Activated naive CD4-positive, alpha-beta T cell treated with anti-CD3 and anti-CD28 coated beads for 36 hours (primary cell): ENCODE data around the gene PPM1N. TPM values are rescaled to one million over a fixed set of nuclear protein-coding genes. Genes with fewer than 3 reads are reported as not detected.

Experiments
- CTCF ChIA-PET: fragments of 350-600 bp; sonication (Branson Sonifier 250); formaldehyde crosslinking; loops from one replicate; lab custom pipeline; 2021; ENCODE audit warnings: antibody characterized with exemption; lab: Charles Lee
- DNase-seq: peaks from one replicate; pipeline ENCODE4 v3.0.0-alpha.2; 2020
- H3K27ac Mint-ChIP-seq: one replicate; pipeline ENCODE4 v1.8.0; 2021; ENCODE audit warnings: mild to moderate bottlenecking, mixed read lengths
- H3K27me3 Mint-ChIP-seq: one replicate; pipeline ENCODE4 v1.8.0; 2021; ENCODE audit warnings: low read depth, mixed read lengths
- H3K36me3 Mint-ChIP-seq: one replicate; pipeline ENCODE4 v1.8.0; 2021; ENCODE audit warnings: low read depth, mixed read lengths
- H3K4me1 Mint-ChIP-seq: one replicate; pipeline ENCODE4 v1.8.0; 2021; ENCODE audit warnings: low read depth, mixed read lengths
- H3K4me3 Mint-ChIP-seq: one replicate; pipeline ENCODE4 v1.8.0; 2021; ENCODE audit warnings: mild to moderate bottlenecking, moderate library complexity, mixed read lengths
- H3K9me3 Mint-ChIP-seq: one replicate; pipeline ENCODE4 v1.8.0; 2021; ENCODE audit warnings: mixed read lengths
- intact Hi-C: fragments of 100-400 bp; cut with micrococcal nuclease; formaldehyde crosslinking; loops from one replicate; pipeline ENCODE4 v1.15.1; 2023
- total RNA-seq, 2 experiments: library from RNA; stranded (reverse); gene quantifications; one replicate each; pipeline ENCODE4 v1.2.3, GENCODE V29; 2021

PPM1N gene
- total RNA-seq, 2 experiments from 2014 or later: 2.3 to 2.5 TPM

- CTCF ChIA-PET: interaction anchor here (0.7 to 5.2 kb wide), 10 partner anchors 9 to 150 kb away, joined by 3 to 54 read pairs (median 5); no protein-coding TSS in a partner anchor
- Mint-ChIP-seq H3K9me3 (no peaks in the 10 kb centered on the region), H3K4me3 (no peak overlapping the region), H3K4me1 (peaks cover 29% of the 10 kb centered on the region), H3K27me3 (peaks cover 27% of the 10 kb centered on the region), H3K27ac (no peak overlapping the region), H3K36me3 (no peaks in the 10 kb centered on the region)
- DNase-seq: no peak
- intact Hi-C loops: no loop called here
Measured at GRCh38 chr19:45494261-45494916, 3.9 kb upstream of the PPM1N start.

GRCh38 chr19:45495178-45495577 is 3.1 kb upstream of the PPM1N start:
- Mint-ChIP-seq H3K27me3 (peaks cover 27% of the 10 kb centered on the region), H3K27ac (no peak overlapping the region), H3K4me3 (peak overlapping the region; percentile 40), H3K36me3 (no peaks in the 10 kb centered on the region), H3K4me1 (peaks cover 32% of the 10 kb centered on the region), H3K9me3 (no peaks in the 10 kb centered on the region)
- CTCF ChIA-PET: interaction anchor here (0.8 to 5.2 kb wide), 8 partner anchors 9 to 150 kb away, joined by 3 to 54 read pairs (median 6); no protein-coding TSS in a partner anchor
- intact Hi-C loops: no loop called here
- no peak for DNase-seq

DNA sequence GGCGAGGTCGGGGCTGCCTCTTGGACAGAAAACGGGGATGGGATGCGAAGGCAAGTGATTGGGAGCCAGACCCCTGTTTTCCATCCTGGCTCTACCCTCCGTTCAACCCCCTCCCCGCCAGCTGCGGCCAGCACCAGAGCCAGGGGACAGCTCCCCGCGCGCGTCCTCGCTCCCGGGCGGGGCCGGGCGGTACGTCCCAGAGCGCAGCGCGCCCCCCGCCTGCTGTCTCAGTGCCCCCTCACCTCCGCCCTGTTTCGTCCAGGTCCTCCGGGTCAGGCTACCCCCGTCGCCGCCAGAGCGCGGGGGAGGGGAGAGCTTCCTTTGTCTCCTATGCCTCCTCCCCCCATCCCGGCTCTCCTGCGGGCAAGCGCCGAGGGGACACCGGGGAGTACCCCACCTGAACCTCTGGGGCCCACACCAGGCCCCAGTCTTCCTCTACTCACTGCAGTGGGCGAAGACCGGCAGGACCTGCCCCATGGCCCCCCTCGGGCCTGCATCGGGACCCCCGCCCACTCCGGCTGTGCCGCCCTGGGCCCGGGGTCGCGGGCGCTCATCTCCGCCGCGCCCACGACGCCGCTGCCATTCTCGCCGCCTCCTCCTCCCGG is 1.8 kb upstream of the PPM1N start:
- Mint-ChIP-seq H3K27me3 (peaks cover 27% of the 10 kb centered on the region), H3K36me3 (no peaks in the 10 kb centered on the region), H3K27ac (no peak overlapping the region), H3K4me3 (peak overlapping the region; percentile 55), H3K9me3 (no peaks in the 10 kb centered on the region), H3K4me1 (peaks cover 32% of the 10 kb centered on the region)
- intact Hi-C loops: loop anchor here (2.0 kb wide), 2 partner anchors 74 to 146 kb away; no protein-coding TSS in a partner anchor
- peak; percentile 56 for DNase-seq
- CTCF ChIA-PET: interaction anchor here (0.9 to 5.2 kb wide), 3 partner anchors 11 to 57 kb away, joined by 5 to 54 read pairs (median 9); no protein-coding TSS in a partner anchor

GRCh38 chr19:45497791-45498190 is 452 bp upstream of the PPM1N start:
- Mint-ChIP-seq H3K4me1 (peaks cover 32% of the 10 kb centered on the region), H3K27me3 (peaks cover 27% of the 10 kb centered on the region), H3K4me3 (peak overlapping the region; percentile 62), H3K27ac (no peak overlapping the region), H3K36me3 (no peaks in the 10 kb centered on the region), H3K9me3 (no peaks in the 10 kb centered on the region)
- DNase-seq: no peak
- CTCF ChIA-PET: interaction anchor here (0.6 to 5.2 kb wide), 3 partner anchors 12 to 133 kb away, joined by 3 to 54 read pairs (median 3); no protein-coding TSS in a partner anchor
- intact Hi-C loops: loop anchor here (1.0 to 2.0 kb wide), 5 partner anchors 9 to 145 kb away; partner anchors contain the start of genes FOSB and OPA3

- intact Hi-C loops: loop anchor here (10.0 kb wide), 1 partner anchor 295 kb away; the partner anchor contains the start of gene DMWD
- Mint-ChIP-seq H3K4me1 (peaks cover 26% of the 10 kb centered on the region), H3K27me3 (peaks cover 21% of the 10 kb centered on the region), H3K4me3 (peak overlapping the region; percentile 53), H3K9me3 (no peaks in the 10 kb centered on the region), H3K36me3 (no peaks in the 10 kb centered on the region), H3K27ac (no peak overlapping the region)
- DNase-seq: peak; percentile 80
- CTCF ChIA-PET: interaction anchor here (0.8 to 5.2 kb wide), 4 partner anchors 14 to 59 kb away, joined by 3 to 54 read pairs (median 5); no protein-coding TSS in a partner anchor
Measured at GRCh38 chr19:45499196-45500180, 1.2 kb downstream of the PPM1N start.

DNA sequence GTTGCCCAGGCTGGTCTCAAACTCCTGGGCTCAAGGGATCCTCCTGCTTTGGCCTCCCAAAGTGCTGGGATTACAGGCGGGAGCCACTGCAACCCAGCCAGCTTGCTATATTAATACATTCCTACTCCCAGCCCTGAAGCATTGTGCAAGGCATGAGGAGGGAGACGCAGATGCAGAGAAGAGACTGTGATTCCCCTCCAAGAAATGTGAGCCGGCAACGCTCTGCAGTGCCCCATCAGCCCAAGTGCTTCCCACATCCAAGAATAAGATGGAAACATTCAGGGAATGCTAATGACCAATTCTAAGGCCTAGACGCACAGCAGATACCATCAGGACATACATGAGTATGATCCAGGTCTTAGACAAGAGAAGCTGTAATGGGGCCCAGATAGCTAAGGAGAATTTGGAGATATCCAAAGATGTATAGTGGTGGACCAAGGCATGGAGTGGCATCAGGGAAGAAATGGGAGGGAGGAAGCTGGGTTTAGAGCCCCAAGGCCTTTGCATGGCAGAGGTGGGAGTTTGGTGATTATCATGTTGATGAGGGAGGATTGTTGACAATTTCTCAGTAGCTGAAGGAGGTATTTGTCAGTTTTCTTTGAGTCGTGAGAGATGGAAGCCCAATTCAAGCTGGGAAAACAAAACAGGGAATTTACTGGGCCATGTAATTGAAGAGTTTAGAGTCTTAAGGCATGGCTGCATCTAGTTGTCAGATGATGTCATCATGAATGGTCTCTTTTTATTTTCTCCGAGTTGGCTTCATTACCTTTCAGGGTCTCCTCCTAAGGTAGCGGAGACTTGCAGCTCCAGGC is 2.9 kb downstream of the PPM1N start:
- no peak for DNase-seq
- Mint-ChIP-seq H3K27ac (no peak overlapping the region), H3K36me3 (no peaks in the 10 kb centered on the region), H3K9me3 (no peaks in the 10 kb centered on the region), H3K4me1 (peaks cover 32% of the 10 kb centered on the region), H3K27me3 (peaks cover 10% of the 10 kb centered on the region), H3K4me3 (no peak overlapping the region)
- intact Hi-C loops: loop anchor here (10.0 kb wide), 1 partner anchor 294 kb away; the partner anchor contains the start of gene DMWD
- CTCF ChIA-PET: interaction anchor here (0.9 to 1.3 kb wide), 3 partner anchors 16 to 57 kb away, joined by 3 to 7 read pairs (median 3); no protein-coding TSS in a partner anchor

- Mint-ChIP-seq H3K36me3 (no peaks in the 10 kb centered on the region), H3K27me3 (peaks cover 9% of the 10 kb centered on the region), H3K4me1 (peaks cover 33% of the 10 kb centered on the region), H3K9me3 (no peaks in the 10 kb centered on the region), H3K4me3 (no peak overlapping the region), H3K27ac (no peak overlapping the region)
- no peak for DNase-seq
- intact Hi-C loops: loop anchor here (10.0 kb wide), 1 partner anchor 293 kb away; the partner anchor contains the start of gene DMWD
- CTCF ChIA-PET: interaction anchor here (0.9 to 1.3 kb wide), 3 partner anchors 16 to 57 kb away, joined by 3 to 7 read pairs (median 3); no protein-coding TSS in a partner anchor
Measured at GRCh38 chr19:45501730-45502014, 3.4 kb downstream of the PPM1N start.

DNA sequence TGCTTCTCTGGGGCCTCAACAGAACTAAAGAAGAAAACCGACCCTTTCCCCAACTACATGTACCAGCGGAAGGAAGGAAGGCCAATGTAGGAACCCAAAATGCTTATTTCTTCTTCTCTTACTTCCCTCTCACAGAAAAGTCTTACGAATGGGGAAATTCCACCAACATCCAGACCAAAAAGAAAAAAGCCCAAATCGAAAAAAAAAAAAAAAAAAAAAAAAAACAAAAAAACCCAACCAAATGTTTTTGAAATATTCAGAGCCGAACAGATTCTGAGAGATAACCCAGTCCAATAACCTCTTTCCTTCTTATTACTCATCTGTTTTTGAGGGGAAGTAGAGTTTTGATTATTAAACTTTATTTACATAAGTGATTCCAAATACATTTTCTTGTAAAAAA is 3.9 kb downstream of the PPM1N start:
- CTCF ChIA-PET: interaction anchor here (0.9 to 1.3 kb wide), 3 partner anchors 56 to 63 kb away, joined by 3 read pairs; no protein-coding TSS in a partner anchor
- intact Hi-C loops: loop anchor here (10.0 kb wide), 1 partner anchor 293 kb away; the partner anchor contains the start of gene DMWD
- no peak overlapping the region for H3K27ac Mint-ChIP-seq
- no peaks in the 10 kb centered on the region for H3K9me3 Mint-ChIP-seq
- no peak overlapping the region for H3K4me3 Mint-ChIP-seq
- H3K4me1 Mint-ChIP-seq: peaks cover 31% of the 10 kb centered on the region
- H3K36me3 Mint-ChIP-seq: no peaks in the 10 kb centered on the region
- no peak for DNase-seq
- H3K27me3 Mint-ChIP-seq: peaks cover 8% of the 10 kb centered on the region

GRCh38 chr19:45503909-45504308 is 5.7 kb downstream of the PPM1N start:
- Mint-ChIP-seq H3K27ac (no peak overlapping the region), H3K27me3 (no peaks in the 10 kb centered on the region), H3K9me3 (no peaks in the 10 kb centered on the region), H3K4me3 (no peak overlapping the region), H3K36me3 (no peaks in the 10 kb centered on the region), H3K4me1 (peaks cover 21% of the 10 kb centered on the region)
- intact Hi-C loops: loop anchor here (10.0 kb wide), 1 partner anchor 291 kb away; the partner anchor contains the start of gene DMWD
- CTCF ChIA-PET: interaction anchor here (0.7 to 1.1 kb wide), 3 partner anchors 10 to 54 kb away, joined by 4 to 6 read pairs (median 5); no protein-coding TSS in a partner anchor
- no peak for DNase-seq

GRCh38 chr19:45505151-45505995 is 7.1 kb downstream of the PPM1N start:
- peak overlapping the region; percentile 86 for H3K4me3 Mint-ChIP-seq
- DNase-seq: no peak
- no peaks in the 10 kb centered on the region for H3K36me3 Mint-ChIP-seq
- CTCF ChIA-PET: interaction anchor here (0.7 to 1.8 kb wide), 7 partner anchors 10 to 137 kb away, joined by 3 to 10 read pairs (median 5); no protein-coding TSS in a partner anchor
- H3K27me3 Mint-ChIP-seq: no peaks in the 10 kb centered on the region
- H3K9me3 Mint-ChIP-seq: no peaks in the 10 kb centered on the region
- intact Hi-C loops: loop anchor here (10.0 kb wide), 1 partner anchor 289 kb away; the partner anchor contains the start of gene DMWD
- peaks cover 28% of the 10 kb centered on the region for H3K4me1 Mint-ChIP-seq
- H3K27ac Mint-ChIP-seq: peak overlapping the region; percentile 81
